Left ventricle myocardium inferior (tissue), 1 donor: ENCODE data around the gene CAMK2D. TPM values are rescaled to one million over a fixed set of nuclear protein-coding genes. Genes with fewer than 3 reads are reported as not detected.

Source experiments
- DNase-seq: peaks from one replicate; pipeline ENCODE4 v3.0.0-alpha.2; 2020
- H3K27ac ChIP-seq: fragments of 200-600 bp; replicated peaks from 2 replicates; pipeline ENCODE4 v1.8.0; 2021
- H3K27me3 ChIP-seq: fragments of 200-600 bp; 2 replicates; pipeline ENCODE4 v1.8.0; 2021; ENCODE audit warnings: low read depth
- H3K36me3 ChIP-seq: fragments of 200-600 bp; 2 replicates; pipeline ENCODE4 v1.8.0; 2021
- H3K4me1 ChIP-seq: fragments of 200-600 bp; 2 replicates; pipeline ENCODE4 v1.8.0; 2021
- H3K4me3 ChIP-seq: fragments of 200-600 bp; 2 replicates; pipeline ENCODE4 v1.8.0; 2021; ENCODE audit warnings: mild to moderate bottlenecking, moderate library complexity
- H3K9me3 ChIP-seq: fragments of 200-600 bp; replicated peaks from 2 replicates; pipeline ENCODE4 v1.8.0; 2021
- CTCF ChIP-seq: fragments of 200-600 bp; IDR thresholded peaks from 2 replicates; pipeline ENCODE4 v1.8.0; 2021; ENCODE audit warnings: antibody characterized with exemption, mild to moderate bottlenecking, borderline replicate concordance
- intact Hi-C: fragments of 100-400 bp; cut with micrococcal nuclease; formaldehyde crosslinking; loops from one replicate; pipeline ENCODE4 v1.11.0; 2022
- total RNA-seq: library from RNA; stranded (reverse); fragmentation: NEBNext Ultra II Directional; extraction: Animal tissue kit (Norgen Biotek cat#: 25700); gene quantifications from one replicate; pipeline ENCODE4 v1.2.1, GENCODE V29; 2021
- donor health status: DM: no; HTN: yes; CAD: no; lungs with severe emphysema.

Gene CAMK2D
- total RNA-seq, 1 donor from 2014 or later = 223 TPM

- intact Hi-C loops = no loop called here
- Histone ChIP-seq H3K4me3 (no peak overlapping the region), H3K36me3 (no peaks in the 10 kb centered on the region), H3K9me3 (no peaks in the 10 kb centered on the region), H3K4me1 (peaks cover 98% of the 10 kb centered on the region), H3K27me3 (no peaks in the 10 kb centered on the region), H3K27ac (peak overlapping the region; percentile 88)
- DNase-seq = no peak
- TF ChIP-seq CTCF = no peak
Measured at GRCh38 chr4:113639326-113639725, 122.2 kb downstream of the CAMK2D start.

- Histone ChIP-seq H3K27ac (peak overlapping the region; percentile 88), H3K36me3 (no peaks in the 10 kb centered on the region), H3K27me3 (no peaks in the 10 kb centered on the region), H3K9me3 (no peaks in the 10 kb centered on the region), H3K4me1 (peaks cover 98% of the 10 kb centered on the region), H3K4me3 (no peak overlapping the region)
- intact Hi-C loops = no loop called here
- no peak for TF ChIP-seq CTCF
- DNase-seq = no peak
Measured at GRCh38 chr4:113638562-113638832, 123.0 kb downstream of the CAMK2D start.

GRCh38 chr4:113637823-113638561 is 123.5 kb downstream of the CAMK2D start:
- no peaks in the 10 kb centered on the region for H3K36me3 ChIP-seq
- no peaks in the 10 kb centered on the region for H3K27me3 ChIP-seq
- no peak for DNase-seq
- intact Hi-C loops = no loop called here
- no peaks in the 10 kb centered on the region for H3K9me3 ChIP-seq
- H3K4me3 ChIP-seq = no peak overlapping the region
- H3K27ac ChIP-seq = peak overlapping the region; percentile 88
- no peak for TF ChIP-seq CTCF
- peaks cover 98% of the 10 kb centered on the region for H3K4me1 ChIP-seq

GRCh38 chr4:113637363-113637762 is 124.2 kb downstream of the CAMK2D start:
- no peak for TF ChIP-seq CTCF
- no peak for DNase-seq
- no peaks in the 10 kb centered on the region for H3K27me3 ChIP-seq
- intact Hi-C loops = no loop called here
- H3K4me3 ChIP-seq = no peak overlapping the region
- peak overlapping the region; percentile 88 for H3K27ac ChIP-seq
- no peaks in the 10 kb centered on the region for H3K9me3 ChIP-seq
- H3K36me3 ChIP-seq = no peaks in the 10 kb centered on the region
- H3K4me1 ChIP-seq = peaks cover 98% of the 10 kb centered on the region

- H3K27ac ChIP-seq = peak overlapping the region; percentile 88
- H3K4me1 ChIP-seq = peaks cover 98% of the 10 kb centered on the region
Measured at GRCh38 chr4:113636877-113637276, 124.7 kb downstream of the CAMK2D start.

More at GRCh38 chr4:113636877-113637276, 124.7 kb downstream of the CAMK2D start:
- H3K9me3 ChIP-seq = no peaks in the 10 kb centered on the region
- TF ChIP-seq CTCF = no peak
- no peaks in the 10 kb centered on the region for H3K27me3 ChIP-seq
- H3K4me3 ChIP-seq = no peak overlapping the region
- no peak for DNase-seq
- intact Hi-C loops = no loop called here
- H3K36me3 ChIP-seq = no peaks in the 10 kb centered on the region
